ENCODE data around the gene UBTD1. TPM values are rescaled to one million over a fixed set of nuclear protein-coding genes. Genes with fewer than 3 reads are reported as not detected.

Gene UBTD1
- total and polyA plus RNA-seq, 10 of the 15 experiments (the other 5 are each of a cell fraction or from before 2014, with no cell fraction given), result 0.04 to 1.5 (median 1.2) TPM; not detected in 1

DNA sequence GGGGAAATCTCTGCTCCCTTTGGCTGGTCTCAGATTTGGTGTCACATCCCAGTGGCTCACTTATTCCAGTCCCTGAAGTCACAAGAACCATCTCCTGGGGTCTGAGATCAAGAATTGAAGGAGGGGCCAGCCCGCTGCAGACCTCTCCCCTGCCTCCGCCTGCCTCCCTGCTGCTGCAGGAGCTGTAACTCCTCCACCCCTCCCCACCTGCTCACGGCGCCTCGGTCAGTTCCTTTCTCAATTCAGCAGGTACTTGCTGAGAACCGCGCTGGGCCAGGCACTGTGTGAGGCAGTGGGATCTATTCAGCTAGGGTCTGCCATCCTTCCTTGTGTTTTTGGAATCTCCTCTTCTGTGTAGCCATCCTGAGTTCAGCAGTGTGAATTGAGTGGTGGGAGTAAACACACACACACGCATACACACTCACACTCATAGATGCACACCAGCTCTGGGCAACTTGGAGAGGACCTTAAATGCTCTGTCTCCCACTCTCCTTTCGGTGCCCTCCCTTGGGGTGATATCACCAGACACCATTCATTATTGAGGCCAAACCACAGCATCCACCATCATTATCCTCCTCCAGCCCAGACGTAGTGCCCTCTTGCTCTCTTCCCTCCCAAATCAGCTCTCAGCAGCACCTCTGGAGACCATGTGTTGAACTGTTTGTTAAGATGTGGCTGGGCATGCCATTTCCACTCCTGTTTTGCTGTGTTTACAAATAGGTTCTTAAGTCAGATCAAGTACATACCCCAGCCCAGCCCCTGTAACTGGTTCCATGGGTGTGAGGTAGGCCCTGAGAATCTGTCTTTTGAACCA, 51.8 kb downstream of the UBTD1 start:
- ChIA-PET RAD21 (ENCODE audit: unreplicated experiment) (interaction anchor here (1.1 kb wide), 1 partner anchor 107 kb away, joined by 3 read pairs; no protein-coding TSS in a partner anchor), POLR2A (no interaction called here), SMC1A (ENCODE audit: uncharacterized antibody, unreplicated experiment) (no interaction called here), CTCF (interaction anchor here (0.7 to 5.9 kb wide), 5 partner anchors 16 to 143 kb away, joined by 4 to 62 read pairs (median 27); partner anchors contain the start of gene ANKRD2)
- no peak overlapping the region for H3K9ac ChIP-seq (ENCODE audit: control insufficient read depth, insufficient read depth, low read length)
- no peak for FAIRE-seq
- in situ Hi-C loops (cut with MboI) (no loop called here), intact Hi-C loops (cut with micrococcal nuclease; ENCODE audit: unreplicated experiment) (no loop called here)
- WGBS (ENCODE audit: insufficient coverage, insufficient replicate concordance, low lambda C conversion rate, missing lambda C conversion rate), result 86% methylated on average over 10 of the region's 10 CpGs
- BruUV-seq (replicated peaks), result no TSS peak
- H2AFZ ChIP-seq (ENCODE audit: control insufficient read depth, low read depth, low read length), result no peak overlapping the region
- H3K79me2 ChIP-seq (ENCODE audit: control insufficient read depth, insufficient read depth, low read length), result no peaks in the 10 kb centered on the region
- H3K27ac ChIP-seq (ENCODE audit: control insufficient read depth, insufficient read depth), result no peak overlapping the region
- ATAC-seq, result no peak
- no peaks in the 10 kb centered on the region; the same call in 2 of the 3 replicates for H3K9me3 ChIP-seq (replicated peaks; ENCODE audit: control insufficient read depth, insufficient read depth, low read length)
- no peak overlapping the region for H3K4me3 ChIP-seq
- no peaks in the 10 kb centered on the region for H4K20me1 ChIP-seq (ENCODE audit: control insufficient read depth, insufficient read depth)
- H3K36me3 ChIP-seq (ENCODE audit: control insufficient read depth in 2 of 2, insufficient read depth in 2 of 2, low read length in 1 of 2), result no peaks in the 10 kb centered on the region
- H3K4me2 ChIP-seq (ENCODE audit: control insufficient read depth, insufficient read depth), result no peak overlapping the region
- no peaks in the 10 kb centered on the region for H3K27me3 ChIP-seq (replicated peaks in 1 of 2; ENCODE audit: control insufficient read depth in 2 of 2, insufficient read depth in 2 of 2, low read length in 1 of 2)
- TF ChIP-seq BACH1 (IDR thresholded peaks at IDR 0.05; ENCODE audit: borderline replicate concordance) (no peak), RAD21 (IDR thresholded peaks at IDR 0.05; ENCODE audit: insufficient read depth, low read depth, low read length) (no peak), BMI1 (IDR thresholded peaks at IDR 0.05; ENCODE audit: borderline replicate concordance) (no peak), MYB (IDR thresholded peaks at IDR 0.05; ENCODE audit: borderline replicate concordance, low read depth, low read length) (no peak), ZBED1 (IDR thresholded peaks at IDR 0.05; ENCODE audit: borderline replicate concordance) (no peak), ZZZ3 (IDR thresholded peaks at IDR 0.05; ENCODE audit: control insufficient read depth, insufficient read length, low read depth) (no peak), NFXL1 (IDR thresholded peaks at IDR 0.05; ENCODE audit: borderline replicate concordance) (no peak), ZNF384 (IDR thresholded peaks at IDR 0.05; ENCODE audit: borderline replicate concordance, low read depth, low read length) (no peak), POLR2AphosphoS2 (IDR thresholded peaks at IDR 0.05; ENCODE audit: low read depth, low read length) (no peak), TAF1 (IDR thresholded peaks at IDR 0.05; ENCODE audit: borderline replicate concordance, low read depth, low read length) (no peak), MYC (IDR thresholded peaks at IDR 0.05; ENCODE audit: insufficient read depth, insufficient read length, insufficient replicate concordance, low read length, severe bottlenecking) (no peak), CHD1 (IDR thresholded peaks at IDR 0.05; ENCODE audit: low read depth, low read length) (no peak), HDGF (IDR thresholded peaks at IDR 0.05) (no peak), ZSCAN29 (IDR thresholded peaks at IDR 0.05) (no peak)
- TF ChIP-seq, protein P1, sequence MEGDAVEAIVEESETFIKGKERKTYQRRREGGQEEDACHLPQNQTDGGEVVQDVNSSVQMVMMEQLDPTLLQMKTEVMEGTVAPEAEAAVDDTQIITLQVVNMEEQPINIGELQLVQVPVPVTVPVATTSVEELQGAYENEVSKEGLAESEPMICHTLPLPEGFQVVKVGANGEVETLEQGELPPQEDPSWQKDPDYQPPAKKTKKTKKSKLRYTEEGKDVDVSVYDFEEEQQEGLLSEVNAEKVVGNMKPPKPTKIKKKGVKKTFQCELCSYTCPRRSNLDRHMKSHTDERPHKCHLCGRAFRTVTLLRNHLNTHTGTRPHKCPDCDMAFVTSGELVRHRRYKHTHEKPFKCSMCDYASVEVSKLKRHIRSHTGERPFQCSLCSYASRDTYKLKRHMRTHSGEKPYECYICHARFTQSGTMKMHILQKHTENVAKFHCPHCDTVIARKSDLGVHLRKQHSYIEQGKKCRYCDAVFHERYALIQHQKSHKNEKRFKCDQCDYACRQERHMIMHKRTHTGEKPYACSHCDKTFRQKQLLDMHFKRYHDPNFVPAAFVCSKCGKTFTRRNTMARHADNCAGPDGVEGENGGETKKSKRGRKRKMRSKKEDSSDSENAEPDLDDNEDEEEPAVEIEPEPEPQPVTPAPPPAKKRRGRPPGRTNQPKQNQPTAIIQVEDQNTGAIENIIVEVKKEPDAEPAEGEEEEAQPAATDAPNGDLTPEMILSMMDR (IDR thresholded peaks at IDR 0.05 in 2 of 3, conservative IDR thresholded peaks at IDR 0.05 in 1 of 3; ENCODE audit: control insufficient read depth in 2 of 3, extremely low read depth in 1 of 3, insufficient read depth in 1 of 3, low read depth in 3 of 3, low read length in 3 of 3), result no peak
- TF ChIP-seq, protein P2, sequence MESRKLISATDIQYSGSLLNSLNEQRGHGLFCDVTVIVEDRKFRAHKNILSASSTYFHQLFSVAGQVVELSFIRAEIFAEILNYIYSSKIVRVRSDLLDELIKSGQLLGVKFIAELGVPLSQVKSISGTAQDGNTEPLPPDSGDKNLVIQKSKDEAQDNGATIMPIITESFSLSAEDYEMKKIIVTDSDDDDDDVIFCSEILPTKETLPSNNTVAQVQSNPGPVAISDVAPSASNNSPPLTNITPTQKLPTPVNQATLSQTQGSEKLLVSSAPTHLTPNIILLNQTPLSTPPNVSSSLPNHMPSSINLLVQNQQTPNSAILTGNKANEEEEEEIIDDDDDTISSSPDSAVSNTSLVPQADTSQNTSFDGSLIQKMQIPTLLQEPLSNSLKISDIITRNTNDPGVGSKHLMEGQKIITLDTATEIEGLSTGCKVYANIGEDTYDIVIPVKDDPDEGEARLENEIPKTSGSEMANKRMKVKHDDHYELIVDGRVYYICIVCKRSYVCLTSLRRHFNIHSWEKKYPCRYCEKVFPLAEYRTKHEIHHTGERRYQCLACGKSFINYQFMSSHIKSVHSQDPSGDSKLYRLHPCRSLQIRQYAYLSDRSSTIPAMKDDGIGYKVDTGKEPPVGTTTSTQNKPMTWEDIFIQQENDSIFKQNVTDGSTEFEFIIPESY (IDR thresholded peaks at IDR 0.05), result no peak
- no peak for DNase-seq (ENCODE audit: low read depth, low spot score)
- H3K4me1 ChIP-seq (ENCODE audit: control insufficient read depth, insufficient read depth, low read length), result peaks cover 18% of the 10 kb centered on the region

Data from GM12878 (cell line).